Measurements from ENCODE around the gene ZBTB45.

Gene ZBTB45

GRCh38 chr19:58538257-58539168, 18.9 kb upstream of the ZBTB45 start:
- no peak for DNase-seq
- peak overlapping the region; percentile 43 for H3K4me3 ChIP-seq (ENCODE audit: low read depth, low read length)
- TF ChIP-seq CTCF (IDR thresholded peaks at IDR 0.05; ENCODE audit: low read depth, low read length, missing control alignments): no peak
- in situ Hi-C loops (cut with HindIII; ENCODE audit: low pct_ligation_motif_present, low sequenced_read_pairs): no loop called here
- H3K27me3 ChIP-seq (replicated peaks): peaks cover 7% of the 10 kb centered on the region
- H3K36me3 ChIP-seq (replicated peaks): no peaks in the 10 kb centered on the region
- H3K27ac ChIP-seq: no peak overlapping the region

- Histone ChIP-seq H3K4me3 (ENCODE audit: low read depth, low read length) (no peak overlapping the region), H3K36me3 (replicated peaks) (no peaks in the 10 kb centered on the region), H3K27me3 (replicated peaks) (peaks cover 7% of the 10 kb centered on the region), H3K27ac (no peak overlapping the region)
- in situ Hi-C loops (cut with HindIII; ENCODE audit: low pct_ligation_motif_present, low sequenced_read_pairs): no loop called here
- DNase-seq: no peak
- TF ChIP-seq CTCF (IDR thresholded peaks at IDR 0.05; ENCODE audit: low read depth, low read length, missing control alignments): no peak
Observed at GRCh38 chr19:58536852-58537798, 17.5 kb upstream of the ZBTB45 start.

- no peak for TF ChIP-seq CTCF (IDR thresholded peaks at IDR 0.05; ENCODE audit: low read depth, low read length, missing control alignments)
- H3K27ac ChIP-seq: no peak overlapping the region
- H3K4me3 ChIP-seq (ENCODE audit: low read depth, low read length): no peak overlapping the region
- DNase-seq: no peak
- in situ Hi-C loops (cut with HindIII; ENCODE audit: low pct_ligation_motif_present, low sequenced_read_pairs): no loop called here
- no peaks in the 10 kb centered on the region for H3K36me3 ChIP-seq (replicated peaks)
- peaks cover 11% of the 10 kb centered on the region for H3K27me3 ChIP-seq (replicated peaks)
Observed at GRCh38 chr19:58535857-58536256, 16.2 kb upstream of the ZBTB45 start.

GRCh38 chr19:58531034-58531840, 11.6 kb upstream of the ZBTB45 start:
- in situ Hi-C loops (cut with HindIII; ENCODE audit: low pct_ligation_motif_present, low sequenced_read_pairs): no loop called here
- Histone ChIP-seq H3K27ac (no peak overlapping the region), H3K27me3 (replicated peaks) (peaks cover 5% of the 10 kb centered on the region), H3K36me3 (replicated peaks) (no peaks in the 10 kb centered on the region), H3K4me3 (ENCODE audit: low read depth, low read length) (no peak overlapping the region)
- TF ChIP-seq CTCF (IDR thresholded peaks at IDR 0.05; ENCODE audit: low read depth, low read length, missing control alignments): no peak
- DNase-seq: no peak

- no peak overlapping the region for H3K4me3 ChIP-seq (ENCODE audit: low read depth, low read length)
- peaks cover 5% of the 10 kb centered on the region for H3K27me3 ChIP-seq (replicated peaks)
- DNase-seq: no peak
Observed at GRCh38 chr19:58529405-58529804, 9.8 kb upstream of the ZBTB45 start.

More at GRCh38 chr19:58529405-58529804, 9.8 kb upstream of the ZBTB45 start:
- H3K36me3 ChIP-seq (replicated peaks): no peaks in the 10 kb centered on the region
- in situ Hi-C loops (cut with HindIII; ENCODE audit: low pct_ligation_motif_present, low sequenced_read_pairs): no loop called here
- TF ChIP-seq CTCF (IDR thresholded peaks at IDR 0.05; ENCODE audit: low read depth, low read length, missing control alignments): no peak
- H3K27ac ChIP-seq: no peak overlapping the region
